ENCODE data around the gene RPL27. TPM values are rescaled to one million over a fixed set of nuclear protein-coding genes. Genes with fewer than 3 reads are reported as not detected.

The RPL27 gene
- total and polyA plus RNA-seq, 2 of the 13 experiments (the other 11 are each of a cell fraction or from before 2014, with no cell fraction given), result 1,585 to 5,840 TPM

- TF ChIP-seq, protein P1, sequence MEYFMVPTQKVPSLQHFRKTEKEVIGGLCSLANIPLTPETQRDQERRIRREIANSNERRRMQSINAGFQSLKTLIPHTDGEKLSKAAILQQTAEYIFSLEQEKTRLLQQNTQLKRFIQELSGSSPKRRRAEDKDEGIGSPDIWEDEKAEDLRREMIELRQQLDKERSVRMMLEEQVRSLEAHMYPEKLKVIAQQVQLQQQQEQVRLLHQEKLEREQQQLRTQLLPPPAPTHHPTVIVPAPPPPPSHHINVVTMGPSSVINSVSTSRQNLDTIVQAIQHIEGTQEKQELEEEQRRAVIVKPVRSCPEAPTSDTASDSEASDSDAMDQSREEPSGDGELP (IDR thresholded peaks at IDR 0.05; ENCODE audit: borderline replicate concordance, low read depth), result peak; percentile 39; the same call in 1 of the 2 replicates
- TF ChIP-seq KLF12 (CRISPR knock-in tag; IDR thresholded peaks at IDR 0.05; ENCODE audit: borderline replicate concordance), result 0 out of 2 replicates have a peak, but pooled peaks have one; percentile 5
- peak; percentile 49; the same call in 1 of the 2 replicates for TF ChIP-seq ZNF3 (CRISPR knock-in tag; IDR thresholded peaks at IDR 0.05)
- TF ChIP-seq ZBTB26 (CRISPR knock-in tag; IDR thresholded peaks at IDR 0.05; ENCODE audit: borderline replicate concordance), result peak; percentile 98
- TF ChIP-seq, protein P2, sequence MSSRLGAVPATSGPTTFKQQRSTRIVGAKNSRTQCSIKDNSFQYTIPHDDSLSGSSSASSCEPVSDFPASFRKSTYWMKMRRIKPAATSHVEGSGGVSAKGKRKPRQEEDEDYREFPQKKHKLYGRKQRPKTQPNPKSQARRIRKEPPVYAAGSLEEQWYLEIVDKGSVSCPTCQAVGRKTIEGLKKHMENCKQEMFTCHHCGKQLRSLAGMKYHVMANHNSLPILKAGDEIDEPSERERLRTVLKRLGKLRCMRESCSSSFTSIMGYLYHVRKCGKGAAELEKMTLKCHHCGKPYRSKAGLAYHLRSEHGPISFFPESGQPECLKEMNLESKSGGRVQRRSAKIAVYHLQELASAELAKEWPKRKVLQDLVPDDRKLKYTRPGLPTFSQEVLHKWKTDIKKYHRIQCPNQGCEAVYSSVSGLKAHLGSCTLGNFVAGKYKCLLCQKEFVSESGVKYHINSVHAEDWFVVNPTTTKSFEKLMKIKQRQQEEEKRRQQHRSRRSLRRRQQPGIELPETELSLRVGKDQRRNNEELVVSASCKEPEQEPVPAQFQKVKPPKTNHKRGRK (CRISPR knock-in tag; IDR thresholded peaks at IDR 0.05), result no peak
- TF ChIP-seq RFX1 (IDR thresholded peaks at IDR 0.05), result no peak
- TF ChIP-seq, protein P3, sequence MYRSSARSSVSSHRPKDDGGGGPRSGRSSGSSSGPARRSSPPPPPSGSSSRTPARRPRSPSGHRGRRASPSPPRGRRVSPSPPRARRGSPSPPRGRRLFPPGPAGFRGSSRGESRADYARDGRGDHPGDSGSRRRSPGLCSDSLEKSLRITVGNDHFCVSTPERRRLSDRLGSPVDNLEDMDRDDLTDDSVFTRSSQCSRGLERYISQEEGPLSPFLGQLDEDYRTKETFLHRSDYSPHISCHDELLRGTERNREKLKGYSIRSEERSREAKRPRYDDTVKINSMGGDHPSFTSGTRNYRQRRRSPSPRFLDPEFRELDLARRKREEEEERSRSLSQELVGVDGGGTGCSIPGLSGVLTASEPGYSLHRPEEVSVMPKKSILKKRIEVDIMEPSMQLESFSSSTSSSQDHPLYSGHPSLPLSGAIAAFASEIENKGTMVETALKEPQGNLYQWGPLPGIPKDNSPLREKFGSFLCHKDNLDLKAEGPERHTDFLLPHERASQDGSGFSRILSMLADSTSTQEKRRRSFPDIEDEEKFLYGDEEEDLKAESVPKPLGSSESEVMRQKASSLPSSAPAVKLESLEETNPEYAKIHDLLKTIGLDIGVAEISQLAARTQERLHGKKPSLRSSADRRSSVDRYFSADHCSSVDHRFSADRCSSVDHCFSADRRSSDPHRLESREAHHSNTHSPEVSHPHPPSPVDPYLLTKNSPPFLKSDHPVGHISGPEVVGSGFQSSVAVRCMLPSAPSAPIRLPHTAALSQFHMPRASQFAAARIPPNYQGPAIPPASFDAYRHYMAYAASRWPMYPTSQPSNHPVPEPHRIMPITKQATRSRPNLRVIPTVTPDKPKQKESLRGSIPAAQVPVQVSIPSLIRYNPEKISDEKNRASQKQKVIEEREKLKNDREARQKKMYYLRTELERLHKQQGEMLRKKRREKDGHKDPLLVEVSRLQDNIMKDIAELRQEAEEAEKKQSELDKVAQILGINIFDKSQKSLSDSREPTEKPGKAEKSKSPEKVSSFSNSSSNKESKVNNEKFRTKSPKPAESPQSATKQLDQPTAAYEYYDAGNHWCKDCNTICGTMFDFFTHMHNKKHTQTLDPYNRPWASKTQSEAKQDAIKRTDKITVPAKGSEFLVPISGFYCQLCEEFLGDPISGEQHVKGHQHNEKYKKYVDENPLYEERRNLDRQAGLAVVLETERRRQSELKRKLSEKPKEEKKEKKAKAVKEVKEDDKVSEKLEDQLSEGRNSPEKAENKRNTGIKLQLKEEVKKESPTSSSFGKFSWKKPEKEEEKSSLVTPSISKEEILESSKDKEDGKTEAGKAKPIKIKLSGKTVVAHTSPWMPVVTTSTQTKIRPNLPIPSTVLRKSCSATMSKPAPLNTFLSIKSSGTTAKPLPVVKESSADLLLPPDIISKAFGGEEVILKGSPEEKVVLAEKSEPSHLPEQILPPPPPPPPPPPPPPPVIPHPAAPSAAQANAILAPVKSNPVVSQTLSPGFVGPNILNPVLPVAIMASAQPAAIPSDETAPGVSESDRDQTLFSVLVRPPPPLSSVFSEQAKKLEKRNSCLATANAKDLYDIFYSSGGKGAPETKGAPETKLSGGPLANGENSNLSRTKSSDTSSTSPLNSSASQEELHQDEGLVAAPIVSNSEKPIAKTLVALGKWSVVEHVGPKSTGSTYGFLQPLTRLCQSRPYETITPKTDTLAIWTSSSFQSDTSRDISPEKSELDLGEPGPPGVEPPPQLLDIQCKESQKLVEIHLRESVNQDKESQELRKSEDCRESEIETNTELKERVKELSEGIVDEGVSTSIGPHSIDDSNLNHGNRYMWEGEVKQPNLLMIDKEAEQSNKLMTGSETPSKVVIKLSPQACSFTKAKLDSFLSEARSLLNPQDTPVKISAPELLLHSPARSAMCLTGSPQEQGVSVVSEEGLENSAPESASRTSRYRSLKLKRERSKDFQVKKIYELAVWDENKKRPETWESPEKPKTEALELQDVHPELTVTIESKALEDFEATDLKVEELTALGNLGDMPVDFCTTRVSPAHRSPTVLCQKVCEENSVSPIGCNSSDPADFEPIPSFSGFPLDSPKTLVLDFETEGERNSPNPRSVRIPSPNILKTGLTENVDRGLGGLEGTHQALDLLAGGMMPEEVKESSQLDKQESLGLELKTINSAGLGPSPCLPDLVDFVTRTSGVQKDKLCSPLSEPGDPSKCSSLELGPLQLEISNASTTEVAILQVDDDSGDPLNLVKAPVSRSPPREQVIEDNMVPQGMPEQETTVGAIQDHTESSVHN (CRISPR knock-in tag; IDR thresholded peaks at IDR 0.05), result 0 out of 2 replicates have a peak, but pooled peaks have one; percentile 66
- no peak for TF ChIP-seq DNMT1 (CRISPR knock-in tag; IDR thresholded peaks at IDR 0.05)
- no peak for TF ChIP-seq ZNF75D (CRISPR knock-in tag; IDR thresholded peaks at IDR 0.05; ENCODE audit: borderline replicate concordance)
- no peak for TF ChIP-seq SPEN (CRISPR knock-in tag; IDR thresholded peaks at IDR 0.05; ENCODE audit: low read depth)
- TF ChIP-seq, protein P4, sequence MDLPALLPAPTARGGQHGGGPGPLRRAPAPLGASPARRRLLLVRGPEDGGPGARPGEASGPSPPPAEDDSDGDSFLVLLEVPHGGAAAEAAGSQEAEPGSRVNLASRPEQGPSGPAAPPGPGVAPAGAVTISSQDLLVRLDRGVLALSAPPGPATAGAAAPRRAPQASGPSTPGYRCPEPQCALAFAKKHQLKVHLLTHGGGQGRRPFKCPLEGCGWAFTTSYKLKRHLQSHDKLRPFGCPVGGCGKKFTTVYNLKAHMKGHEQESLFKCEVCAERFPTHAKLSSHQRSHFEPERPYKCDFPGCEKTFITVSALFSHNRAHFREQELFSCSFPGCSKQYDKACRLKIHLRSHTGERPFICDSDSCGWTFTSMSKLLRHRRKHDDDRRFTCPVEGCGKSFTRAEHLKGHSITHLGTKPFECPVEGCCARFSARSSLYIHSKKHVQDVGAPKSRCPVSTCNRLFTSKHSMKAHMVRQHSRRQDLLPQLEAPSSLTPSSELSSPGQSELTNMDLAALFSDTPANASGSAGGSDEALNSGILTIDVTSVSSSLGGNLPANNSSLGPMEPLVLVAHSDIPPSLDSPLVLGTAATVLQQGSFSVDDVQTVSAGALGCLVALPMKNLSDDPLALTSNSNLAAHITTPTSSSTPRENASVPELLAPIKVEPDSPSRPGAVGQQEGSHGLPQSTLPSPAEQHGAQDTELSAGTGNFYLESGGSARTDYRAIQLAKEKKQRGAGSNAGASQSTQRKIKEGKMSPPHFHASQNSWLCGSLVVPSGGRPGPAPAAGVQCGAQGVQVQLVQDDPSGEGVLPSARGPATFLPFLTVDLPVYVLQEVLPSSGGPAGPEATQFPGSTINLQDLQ (CRISPR knock-in tag; IDR thresholded peaks at IDR 0.05), result no peak
- TF ChIP-seq ZNF83 (CRISPR knock-in tag; IDR thresholded peaks at IDR 0.05; ENCODE audit: borderline replicate concordance), result no peak
- no peak for TF ChIP-seq NFYC (CRISPR knock-in tag; IDR thresholded peaks at IDR 0.05)
Measured at GRCh38 chr17:43011728-43012472, 13.7 kb downstream of the RPL27 start (continued).

All from HepG2 (cell line).